Fibroblast of villous mesenchyme (primary cell): ENCODE data around the gene FHOD1. TPM values are rescaled to one million over a fixed set of nuclear protein-coding genes. Genes with fewer than 3 reads are reported as not detected.

Source experiments
- DNase-seq: peaks from one replicate; pipeline ENCODE4 v3.0.0-alpha.2; 2010; ENCODE audit warnings: low read depth
- H3K4me3 ChIP-seq: 2 replicates; pipeline ENCODE4 v1.5.1; 2011; ENCODE audit warnings: low read depth, mild to moderate bottlenecking, low read length
- CTCF ChIP-seq: IDR thresholded peaks from 2 replicates; pipeline ENCODE4 v1.5.1; 2012; ENCODE audit warnings: low read depth, mild to moderate bottlenecking, low read length; ENCODE audit not compliant: insufficient read depth
- small RNA-seq: library from RNA; depleted of rRNA; stranded (forward); fragments of <200 nt; gene quantifications from one replicate; pipeline ENCODE3, GENCODE V24; 2012
- total RNA-seq: library from RNA; depleted of rRNA; stranded (reverse); fragments of >200 nt; gene quantifications from 2 replicates; pipeline ENCODE4 v1.2.3, GENCODE V29; 2012

The FHOD1 gene
- total RNA-seq, 1 donor: 22.9 TPM

GRCh38 chr16:67181346-67181745, 65.9 kb downstream of the FHOD1 start:
- peak; percentile 79 for DNase-seq
- H3K4me3 ChIP-seq: no peak overlapping the region
- TF ChIP-seq CTCF: no peak

- TF ChIP-seq CTCF: no peak
- H3K4me3 ChIP-seq: no peak overlapping the region
- DNase-seq: no peak
Measured at GRCh38 chr16:67180166-67180565, 67.1 kb downstream of the FHOD1 start.

- DNase-seq: no peak
- H3K4me3 ChIP-seq: no peak overlapping the region
- no peak for TF ChIP-seq CTCF
Measured at GRCh38 chr16:67179421-67180080, 67.7 kb downstream of the FHOD1 start.

Small RNAs within 50 kb of the gene (small RNA-seq; reads per million reads assigned to genes)
- 3.1 reads per million, percentile 69 among the genes with 10 or more reads in this experiment for gene MIR328

Other genes with a start within 250 kb of the FHOD1 start
- gene CBFB, start 218.3 kb downstream of the FHOD1 start, total RNA-seq: 71.8 and 91.5 TPM in 2 replicates
- gene PHAF1, start 137.5 kb downstream of the FHOD1 start, total RNA-seq: 12.9 and 16.0 TPM in 2 replicates
- 41.9 and 46.4 TPM in 2 replicates for gene B3GNT9, start 96.5 kb downstream of the FHOD1 start, total RNA-seq
- 12.5 and 18.4 TPM in 2 replicates for gene TRADD, start 87.6 kb downstream of the FHOD1 start, total RNA-seq
- gene FBXL8, start 87.5 kb downstream of the FHOD1 start, total RNA-seq: 8.6 and 10.6 TPM in 2 replicates
- gene HSF4, start 82.7 kb downstream of the FHOD1 start, total RNA-seq: 2.6 and 3.0 TPM in 2 replicates
- 11.7 and 12.2 TPM in 2 replicates for gene NOL3, start 76.9 kb downstream of the FHOD1 start, total RNA-seq
- 9.3 and 9.9 TPM in 2 replicates for gene MATCAP1, start 63.5 kb downstream of the FHOD1 start, total RNA-seq
- gene EXOC3L1, start 57.3 kb downstream of the FHOD1 start, total RNA-seq: not detected in 2 replicates
- gene E2F4, start 55.3 kb downstream of the FHOD1 start, total RNA-seq: 64.1 and 75.1 TPM in 2 replicates
- 0.43 and 0.64 TPM in 2 replicates for gene ELMO3, start 48.4 kb downstream of the FHOD1 start, total RNA-seq
- gene TMEM208, start 20.4 kb downstream of the FHOD1 start, total RNA-seq: 25.5 and 29.0 TPM in 2 replicates
- gene SLC9A5, start 1.5 kb upstream of the FHOD1 start, total RNA-seq: 1.9 and 2.2 TPM in 2 replicates
- 18.1 and 19.6 TPM in 2 replicates for gene PLEKHG4, start 32.1 kb upstream of the FHOD1 start, total RNA-seq
- gene KCTD19, start 79.3 kb upstream of the FHOD1 start, total RNA-seq: under 0.01 TPM in 1 of 2 replicates, not detected in the other
- not detected in 2 replicates for gene LRRC36, start 79.3 kb upstream of the FHOD1 start, total RNA-seq
- 0.86 and 0.97 TPM in 2 replicates for gene TPPP3, start 146.0 kb upstream of the FHOD1 start, total RNA-seq
- gene ZDHHC1, start 169.0 kb upstream of the FHOD1 start, total RNA-seq: 5.2 and 8.1 TPM in 2 replicates
- not detected in 2 replicates for gene HSD11B2, start 183.6 kb upstream of the FHOD1 start, total RNA-seq
- 107 and 122 TPM in 2 replicates for gene ATP6V0D1, start 233.7 kb upstream of the FHOD1 start, total RNA-seq
- gene AGRP, start 236.1 kb upstream of the FHOD1 start, total RNA-seq: not detected in 2 replicates